SK-N-SH (cell line): ENCODE measurements around the gene TNFSF13.

Experiments used
- CTCF ChIP-seq: fragments of 200-600 bp; sonication (generic); IDR thresholded peaks from 2 replicates; pipeline ENCODE4 v1.6.1; 2017; ENCODE audit warnings: antibody characterized with exemption, mild to moderate bottlenecking, moderate library complexity
- EZH2phosphoT487 ChIP-seq: fragments of 200-600 bp; sonication (generic); IDR thresholded peaks from 2 replicates; pipeline ENCODE4 v1.6.1; 2017; ENCODE audit warnings: low read depth, mixed run types, mild to moderate bottlenecking, antibody characterized with exemption, moderate library complexity, borderline replicate concordance
- FOSL2 ChIP-seq: IDR thresholded peaks from 2 replicates; pipeline ENCODE4 v1.4.0; 2012; ENCODE audit warnings: low read depth, mild to moderate bottlenecking, moderate library complexity, borderline replicate concordance
- MAX ChIP-seq: IDR thresholded peaks from 2 replicates; pipeline ENCODE4 v1.4.0; 2012; ENCODE audit warnings: low read depth
- MXI1 ChIP-seq: IDR thresholded peaks from 2 replicates; pipeline ENCODE4 v1.6.1; 2012; ENCODE audit warnings: mild to moderate bottlenecking, low read depth, low read length, improper control_type of control experiment
- POLR2AphosphoS5 ChIP-seq: IDR thresholded peaks from 2 replicates; pipeline ENCODE4 v1.6.1; 2012; ENCODE audit warnings: low read depth, low read length
- RAD21 ChIP-seq: IDR thresholded peaks from 2 replicates; pipeline ENCODE4 v1.6.1; 2012; ENCODE audit warnings: mild to moderate bottlenecking, low read length
- REST ChIP-seq: IDR thresholded peaks from 2 replicates; pipeline ENCODE4 v1.6.1; 2012; ENCODE audit warnings: mild to moderate bottlenecking, low read depth, low read length, moderate library complexity
- SMC3 ChIP-seq: IDR thresholded peaks from 2 replicates; pipeline ENCODE4 v1.6.1; 2012; ENCODE audit warnings: low read depth, low read length, improper control_type of control experiment
- USF1 ChIP-seq: IDR thresholded peaks from 2 replicates; pipeline ENCODE4 v1.4.0; 2012; ENCODE audit warnings: low read depth, borderline replicate concordance
- YY1 ChIP-seq: IDR thresholded peaks from 2 replicates; pipeline ENCODE4 v1.4.0; 2012; ENCODE audit warnings: low read depth, mild to moderate bottlenecking

- no peak for TF ChIP-seq RAD21
- TF ChIP-seq CTCF = no peak
- no peak for TF ChIP-seq MAX
- TF ChIP-seq POLR2AphosphoS5 = no peak
- no peak for TF ChIP-seq YY1
- no peak for TF ChIP-seq SMC3
- no peak for TF ChIP-seq USF1
- no peak for TF ChIP-seq MXI1
- TF ChIP-seq EZH2phosphoT487 = no peak
- no peak for TF ChIP-seq FOSL2
- no peak for TF ChIP-seq REST
Measured at GRCh38 chr17:7512824-7513540, 45.6 kb upstream of the TNFSF13 start.
